ENCODE results near the gene GAS2L1.

GAS2L1 gene

GRCh38 chr22:29328566-29329500, 22.4 kb downstream of the GAS2L1 start:
- DNase-seq: no peak

- no peak for DNase-seq
Measured at GRCh38 chr22:29329581-29329980, 23.1 kb downstream of the GAS2L1 start.

- no peak for DNase-seq
Measured at GRCh38 chr22:29330291-29330690, 23.8 kb downstream of the GAS2L1 start.

GRCh38 chr22:29330753-29331152, 24.3 kb downstream of the GAS2L1 start:
- no peak for DNase-seq

GRCh38 chr22:29331213-29331612, 24.8 kb downstream of the GAS2L1 start:
- DNase-seq: no peak

GRCh38 chr22:29331658-29332300, 25.3 kb downstream of the GAS2L1 start:
- DNase-seq: no peak

- no peak for DNase-seq
Measured at GRCh38 chr22:29332886-29333496, 26.5 kb downstream of the GAS2L1 start.

GRCh38 chr22:29334148-29334547, 27.7 kb downstream of the GAS2L1 start:
- DNase-seq: no peak

GRCh38 chr22:29334696-29335344, 28.4 kb downstream of the GAS2L1 start:
- no peak for DNase-seq

- DNase-seq: no peak
Measured at GRCh38 chr22:29335656-29336055, 29.2 kb downstream of the GAS2L1 start.

- no peak for DNase-seq
Measured at GRCh38 chr22:29336751-29337490, 30.5 kb downstream of the GAS2L1 start.

- no peak for DNase-seq
Measured at GRCh38 chr22:29337631-29338284, 31.3 kb downstream of the GAS2L1 start.

GRCh38 chr22:29338398-29338797, 31.9 kb downstream of the GAS2L1 start:
- no peak for DNase-seq

- DNase-seq: no peak
Measured at GRCh38 chr22:29339381-29340235, 33.2 kb downstream of the GAS2L1 start.

- DNase-seq: no peak
Measured at GRCh38 chr22:29340566-29340965, 34.1 kb downstream of the GAS2L1 start.

- DNase-seq: no peak
Measured at GRCh38 chr22:29341056-29341848, 34.8 kb downstream of the GAS2L1 start.

GRCh38 chr22:29341849-29342127, 35.3 kb downstream of the GAS2L1 start:
- no peak for DNase-seq

- DNase-seq: no peak
Measured at GRCh38 chr22:29342177-29342576, 35.7 kb downstream of the GAS2L1 start.

- no peak for DNase-seq
Measured at GRCh38 chr22:29342577-29343312, 36.3 kb downstream of the GAS2L1 start.

All from activated gamma-delta T cell (primary cell).